Inflammatory macrophage treated with lipopolysaccharide for 1 hour (primary cell): ENCODE data around the gene LDLRAD3.
"Not testable (repeated sequence)": the region's sequence is repeated elsewhere in the genome, so short reads cannot be mapped to it uniquely, and the experiment has no call there.

Experiments used
- DNase-seq, 2 donors: peaks; one replicate each; pipeline ENCODE4 v3.0.0-alpha.2; 2020 to 2022

LDLRAD3 gene, protein sequence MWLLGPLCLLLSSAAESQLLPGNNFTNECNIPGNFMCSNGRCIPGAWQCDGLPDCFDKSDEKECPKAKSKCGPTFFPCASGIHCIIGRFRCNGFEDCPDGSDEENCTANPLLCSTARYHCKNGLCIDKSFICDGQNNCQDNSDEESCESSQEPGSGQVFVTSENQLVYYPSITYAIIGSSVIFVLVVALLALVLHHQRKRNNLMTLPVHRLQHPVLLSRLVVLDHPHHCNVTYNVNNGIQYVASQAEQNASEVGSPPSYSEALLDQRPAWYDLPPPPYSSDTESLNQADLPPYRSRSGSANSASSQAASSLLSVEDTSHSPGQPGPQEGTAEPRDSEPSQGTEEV

DNA sequence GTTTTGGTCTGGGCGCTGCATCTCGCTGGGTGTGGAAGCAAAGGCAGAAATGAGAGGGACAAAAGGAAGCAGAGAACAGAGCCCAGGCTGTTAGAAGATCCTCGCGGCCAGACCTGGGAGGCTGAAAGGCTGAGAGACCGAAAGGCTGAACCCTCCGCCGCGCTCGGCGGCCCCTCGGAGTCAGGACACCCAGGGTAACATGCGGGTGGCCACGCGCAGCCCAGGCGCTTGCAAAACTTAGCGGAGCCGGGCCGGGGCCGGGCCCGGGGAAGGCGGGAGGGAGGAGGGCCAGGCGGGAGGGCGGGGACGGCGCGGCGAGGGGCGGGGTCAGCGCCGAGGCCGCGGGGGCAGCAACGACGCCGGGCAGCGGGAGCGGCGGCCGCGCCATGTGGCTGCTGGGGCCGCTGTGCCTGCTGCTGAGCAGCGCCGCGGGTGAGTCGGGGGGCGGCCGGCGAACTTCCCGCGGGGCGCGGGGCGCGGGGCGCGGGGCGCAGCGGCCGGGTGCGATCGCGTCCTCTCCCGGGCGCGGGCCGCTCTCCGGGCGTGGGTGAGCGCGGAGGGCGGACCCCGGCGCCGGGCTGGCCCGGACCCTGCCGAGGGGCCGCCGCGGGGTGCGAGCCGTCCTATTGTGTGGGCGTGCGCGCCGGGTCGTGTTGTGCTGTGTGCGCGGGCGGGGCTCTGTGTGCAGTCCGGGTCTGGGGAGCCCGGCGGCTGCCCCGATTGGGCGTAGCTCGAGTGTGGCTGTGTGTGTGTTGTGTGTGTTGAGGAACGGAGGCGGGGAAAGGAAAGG, at the start of gene LDLRAD3:
Gene LDLRAD3, plus strand, starts transcription at position 350 of the 790 bp plus-strand sequence. Its CDS starts 37 bp downstream, at position 387.
- DNase-seq, result peak; percentile 61 to 79

DNA sequence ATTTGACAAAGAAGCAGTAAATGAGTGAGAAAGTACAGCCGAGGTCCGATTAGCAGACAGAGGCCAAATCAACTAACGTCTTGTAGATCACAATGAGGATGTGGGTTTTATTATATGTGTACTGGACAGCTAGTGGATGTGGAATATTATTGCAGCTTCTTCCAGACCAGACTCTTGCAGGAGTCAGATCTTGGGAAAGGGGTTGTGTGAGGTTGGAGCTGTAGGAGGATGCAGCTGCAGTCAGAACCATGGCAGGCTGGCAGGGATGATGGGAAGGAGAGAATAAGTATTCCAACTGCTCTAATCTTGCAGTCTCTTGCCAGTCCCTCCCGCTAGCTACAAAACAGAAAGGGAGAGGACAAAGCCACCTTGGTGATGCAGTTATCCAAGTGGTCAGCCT, 46.8 kb upstream of the LDLRAD3 start:
- no peak for DNase-seq

DNA sequence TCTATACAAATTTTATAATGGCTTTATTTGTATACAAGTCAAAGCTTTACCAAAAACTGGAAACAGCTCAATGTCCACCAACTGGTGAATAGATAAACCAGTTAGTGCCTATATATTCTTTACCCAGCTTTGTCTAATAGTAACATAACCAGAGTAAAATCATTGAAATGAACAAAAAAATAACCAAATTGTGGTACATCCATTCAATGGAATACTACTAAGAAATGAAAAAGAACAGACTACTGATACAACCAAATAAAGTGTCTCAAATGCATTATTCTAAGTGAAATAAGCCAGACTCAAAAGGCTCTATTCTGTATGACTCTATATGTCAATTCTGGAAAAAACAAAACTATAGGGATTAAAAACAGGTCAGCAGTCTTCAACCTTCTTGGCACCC, 40.9 kb upstream of the LDLRAD3 start:
- DNase-seq, result no peak

DNA sequence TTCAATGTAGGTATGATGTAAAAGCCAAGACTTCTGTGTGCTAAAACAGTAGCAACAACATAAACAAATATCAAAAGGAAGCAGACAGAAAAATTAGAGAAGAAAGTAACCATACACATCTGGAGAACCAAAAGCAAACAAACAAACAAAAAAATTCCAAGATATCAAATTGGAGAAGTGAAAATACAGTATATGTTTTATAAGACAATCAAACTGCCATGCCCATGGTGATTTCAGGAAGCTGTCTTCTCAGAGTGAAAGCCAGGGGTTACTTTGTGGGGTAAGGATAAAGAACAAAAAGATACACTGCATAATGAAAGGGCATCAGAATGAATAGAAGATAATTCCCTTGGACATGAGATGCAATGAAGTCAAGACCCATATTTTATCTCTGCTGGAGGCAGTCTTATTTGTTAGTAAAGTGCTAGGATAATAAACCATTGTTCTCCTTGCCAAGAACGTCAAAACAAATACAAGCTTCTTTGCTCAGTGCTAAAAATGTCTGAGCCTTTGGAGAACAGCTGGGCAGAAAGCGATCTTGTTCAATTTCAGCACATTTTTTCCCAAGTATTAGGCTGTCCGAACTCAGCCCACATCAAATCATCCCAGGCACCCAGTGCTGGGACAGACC, 38.1 kb upstream of the LDLRAD3 start:
- DNase-seq, result peak; percentile 37 to 43

DNA sequence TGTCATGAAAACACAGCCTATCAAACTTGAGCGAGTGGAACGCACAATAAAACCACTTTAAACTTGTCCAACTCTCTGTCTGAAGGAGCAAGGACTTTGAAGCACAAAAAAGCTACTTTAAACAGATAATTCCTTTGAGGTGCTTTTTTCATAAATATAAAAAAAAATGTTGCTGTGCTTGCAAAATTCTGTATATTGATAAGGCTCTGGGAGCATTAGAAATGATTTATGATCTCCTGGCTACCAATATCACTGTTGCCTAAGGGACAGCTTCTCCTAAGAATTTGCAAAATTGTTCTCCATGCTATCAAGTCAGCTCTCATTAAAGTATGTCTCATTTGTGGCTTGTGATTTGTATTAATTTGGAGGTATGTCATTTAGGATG, 37.6 kb upstream of the LDLRAD3 start:
- no peak for DNase-seq

DNA sequence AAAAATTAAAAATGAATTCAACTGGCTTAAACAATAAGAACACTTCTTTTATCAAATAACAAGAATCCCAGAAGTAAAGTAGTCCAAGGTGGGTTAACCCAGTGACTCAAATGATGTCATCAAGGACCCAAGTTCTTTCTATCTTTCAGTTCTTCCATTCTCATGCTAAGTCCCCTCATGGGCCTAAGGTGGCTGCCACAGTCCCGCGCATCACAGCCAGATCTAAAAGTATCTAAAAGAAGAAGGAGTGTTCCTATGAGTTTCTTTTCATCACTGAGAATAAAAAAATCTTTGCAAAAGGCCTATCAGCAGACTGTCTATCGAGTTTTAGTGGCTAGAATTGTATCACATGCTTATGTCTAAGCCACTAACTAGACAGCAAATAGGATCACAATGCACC, 37.2 kb upstream of the LDLRAD3 start:
- no peak for DNase-seq

DNA sequence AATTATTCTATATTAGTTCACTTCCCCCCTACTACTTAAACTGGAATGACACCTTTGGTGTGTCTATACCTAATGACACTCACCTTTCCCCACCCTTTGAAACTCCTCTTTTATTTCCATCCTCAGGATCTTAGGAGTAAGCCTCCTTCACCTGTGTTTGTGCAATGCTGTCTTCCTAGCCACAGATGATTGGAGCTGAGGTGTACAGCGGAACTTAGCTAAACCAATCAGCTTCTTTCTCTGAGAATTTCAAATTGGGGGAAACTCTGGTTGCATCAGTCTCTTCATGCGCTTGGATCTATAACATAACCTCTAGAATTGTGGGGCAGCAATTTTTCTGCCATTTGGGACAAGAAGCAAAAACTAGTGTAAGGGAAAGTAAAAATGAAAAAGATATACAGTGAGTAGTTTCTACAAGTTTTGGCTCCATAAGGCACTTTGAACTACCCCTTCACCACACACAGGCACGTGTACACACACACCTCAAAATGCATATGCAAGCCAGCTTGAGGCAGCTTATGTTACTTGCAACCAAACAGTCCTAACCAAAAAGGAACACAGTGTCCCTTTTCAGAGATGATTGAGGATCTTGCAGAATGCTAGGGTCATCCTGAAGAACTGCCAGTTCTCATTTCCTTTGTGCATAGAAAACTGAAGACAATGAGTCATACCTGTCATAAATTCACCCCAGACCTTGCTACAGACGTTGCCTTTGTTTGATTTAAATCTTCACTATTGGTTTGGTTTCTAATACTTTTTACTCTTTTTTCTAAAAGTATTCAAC, 36.0 kb upstream of the LDLRAD3 start:
- peak; percentile 58 to 65 for DNase-seq

DNA sequence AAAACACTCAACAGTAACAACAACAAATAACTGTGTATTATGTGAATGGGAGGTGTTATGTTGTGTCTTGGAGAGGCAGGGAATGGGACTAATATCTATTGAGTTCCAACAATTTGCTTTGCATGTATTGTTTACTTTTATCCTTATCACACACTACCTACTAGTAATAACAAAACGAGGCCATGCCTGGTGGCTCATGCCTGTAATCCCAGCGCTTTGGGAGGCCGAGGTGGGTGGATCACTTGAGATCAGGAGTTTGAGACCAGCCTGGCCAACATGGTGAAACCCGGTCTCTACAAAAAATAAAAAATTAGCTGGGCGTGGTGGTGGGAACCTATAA, 35.5 kb upstream of the LDLRAD3 start:
- DNase-seq, result not testable (repeated sequence)

DNA sequence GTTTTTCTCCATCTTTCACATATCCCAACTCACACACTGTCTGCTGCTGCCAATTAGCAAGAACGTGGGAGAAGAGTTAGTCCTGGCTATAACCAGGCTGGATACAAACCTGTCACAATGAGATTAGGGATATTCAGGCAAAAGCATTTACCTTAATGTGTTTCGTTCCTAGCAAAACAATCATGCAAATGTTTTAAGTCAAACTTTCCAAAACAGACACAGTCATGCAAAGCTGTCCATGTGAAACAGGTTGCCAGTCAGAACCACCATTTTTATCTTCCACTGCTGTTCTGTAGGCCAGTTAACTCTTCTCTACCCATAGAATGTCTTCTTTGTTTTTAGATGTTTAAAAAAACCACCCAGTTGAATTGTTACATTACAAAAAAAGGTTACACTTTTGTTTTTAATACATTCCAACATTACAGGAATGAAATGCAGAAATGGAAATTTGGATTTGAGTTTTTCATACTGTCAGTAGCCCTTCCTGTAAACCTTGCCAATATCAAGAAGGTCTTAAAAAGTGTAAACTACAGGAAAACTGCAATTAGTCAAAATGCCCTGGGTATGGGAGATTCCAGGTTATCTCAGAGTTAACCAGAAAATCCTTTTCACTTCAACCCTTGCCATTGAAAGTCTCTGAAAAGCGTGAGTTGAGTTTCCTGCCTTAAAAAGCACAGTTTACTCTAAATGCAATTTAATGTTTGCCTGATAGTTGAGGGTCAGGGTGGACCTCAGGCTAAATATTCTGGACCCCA, 34.2 kb upstream of the LDLRAD3 start:
- no peak for DNase-seq

DNA sequence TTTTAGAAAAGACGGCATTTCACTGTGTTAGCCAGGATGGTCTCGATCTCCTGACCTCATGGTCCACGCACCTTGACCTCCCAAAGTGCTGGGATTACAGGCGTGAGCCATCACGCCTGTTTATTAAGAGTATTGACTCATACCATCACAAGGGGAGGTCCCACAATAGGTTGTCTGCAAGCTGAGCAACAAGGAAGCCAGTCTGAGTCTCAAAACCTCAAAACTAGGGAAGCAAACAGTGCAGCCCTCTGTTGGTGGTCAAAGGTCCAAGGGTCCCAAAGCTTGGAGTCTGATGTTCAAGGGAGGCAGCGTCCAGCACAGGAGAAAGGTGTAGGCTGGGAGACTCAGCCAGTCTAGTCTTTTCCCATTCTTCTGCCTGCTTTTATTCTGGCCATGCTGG, 32.8 kb upstream of the LDLRAD3 start:
- DNase-seq, result no peak

DNA sequence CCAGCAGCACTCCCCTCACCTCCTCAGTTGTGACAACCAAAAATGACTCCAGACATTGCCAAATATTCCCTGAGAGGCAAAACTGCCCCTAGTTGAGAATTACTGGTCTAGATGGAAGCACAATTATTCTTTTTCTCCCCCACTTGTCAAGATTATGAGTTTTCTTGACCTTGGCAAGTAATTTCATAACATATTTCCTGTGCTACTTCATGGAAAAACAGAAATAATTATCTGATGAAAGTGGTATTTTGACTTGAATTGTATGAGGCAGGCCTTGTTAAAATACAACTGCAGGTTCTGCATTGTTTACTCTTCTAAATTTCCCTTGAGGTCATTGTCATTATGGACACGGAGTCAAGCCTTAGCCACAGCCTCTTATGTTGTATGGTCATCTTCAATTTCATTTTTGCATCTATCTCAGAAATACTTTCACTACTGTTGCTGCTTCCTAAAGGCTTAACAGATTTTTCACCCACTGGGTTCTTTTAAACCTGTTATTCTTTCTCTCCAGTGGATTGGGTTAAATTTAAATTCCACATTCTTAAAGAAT, 32.2 kb upstream of the LDLRAD3 start:
- no peak for DNase-seq

DNA sequence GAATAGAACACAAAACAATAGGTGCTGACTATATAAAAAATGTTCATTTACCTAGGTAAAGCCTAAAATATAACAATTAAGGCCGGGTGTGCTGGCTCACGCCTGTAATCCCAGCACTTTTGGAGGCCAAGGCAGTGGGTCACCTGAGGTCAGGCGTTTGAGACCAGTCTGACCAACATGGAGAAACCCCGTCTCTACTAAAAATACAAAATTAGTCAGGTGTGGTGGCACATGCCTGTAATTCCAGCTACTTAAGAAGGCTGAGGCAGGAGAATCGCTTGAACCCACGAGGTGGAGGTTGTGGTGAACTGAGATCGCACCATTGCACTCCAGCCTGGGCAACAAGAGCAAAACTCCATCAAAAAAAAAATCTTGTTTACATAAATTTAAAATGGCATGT, 31.4 kb upstream of the LDLRAD3 start:
- not testable (repeated sequence) for DNase-seq

DNA sequence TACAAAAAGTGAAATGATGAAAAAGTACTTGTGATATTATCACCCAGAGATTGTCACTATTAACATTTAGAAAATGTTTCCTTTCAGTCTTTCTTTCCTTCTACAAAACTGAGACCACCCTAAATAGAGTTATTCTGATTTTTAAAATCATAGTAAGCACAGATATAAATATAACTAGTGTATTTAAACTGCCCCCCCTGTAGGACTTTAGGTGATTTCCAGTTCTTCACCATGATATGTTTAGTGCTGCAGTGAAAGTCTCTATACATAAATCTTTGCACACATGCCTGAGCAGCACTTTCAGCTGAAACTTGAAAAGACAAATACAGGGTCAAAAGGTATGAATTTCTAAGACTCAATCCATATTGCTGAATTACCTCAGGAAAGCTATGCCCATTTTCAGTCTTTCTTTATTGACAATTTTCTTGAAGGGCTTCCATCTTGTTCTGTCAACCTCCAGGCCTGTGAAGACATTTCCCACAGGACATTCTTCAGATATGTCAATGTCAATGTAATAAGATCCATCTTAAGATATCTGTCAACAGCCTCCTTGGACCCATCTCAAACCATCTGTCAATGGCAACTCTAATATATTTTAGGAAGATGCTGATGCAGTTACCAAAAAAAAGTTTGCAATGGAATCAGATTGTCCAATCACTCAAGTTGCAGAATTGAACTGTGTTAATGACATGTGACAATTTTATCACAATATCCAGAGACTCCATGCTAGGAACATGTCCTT, 30.8 kb upstream of the LDLRAD3 start:
- no peak for DNase-seq

DNA sequence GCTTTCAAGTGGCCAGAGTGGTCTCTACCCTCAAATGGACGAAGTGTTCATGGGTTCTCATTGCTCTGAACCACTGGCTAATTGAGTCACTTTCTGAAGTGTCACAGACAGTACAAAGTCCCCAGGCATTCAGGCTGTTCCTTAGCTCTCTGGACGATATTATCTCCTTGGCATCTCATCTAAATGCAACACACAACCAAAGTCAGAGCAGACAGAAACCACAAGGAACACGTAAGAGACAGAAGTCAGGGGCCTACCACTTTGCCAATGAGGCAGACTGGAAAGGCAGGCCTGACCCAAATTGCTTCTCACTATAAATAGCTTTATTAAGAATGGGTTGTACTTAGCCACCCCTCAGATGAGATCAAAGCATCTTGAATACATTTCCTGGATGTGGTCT, 29.0 kb upstream of the LDLRAD3 start:
- DNase-seq, result no peak

DNA sequence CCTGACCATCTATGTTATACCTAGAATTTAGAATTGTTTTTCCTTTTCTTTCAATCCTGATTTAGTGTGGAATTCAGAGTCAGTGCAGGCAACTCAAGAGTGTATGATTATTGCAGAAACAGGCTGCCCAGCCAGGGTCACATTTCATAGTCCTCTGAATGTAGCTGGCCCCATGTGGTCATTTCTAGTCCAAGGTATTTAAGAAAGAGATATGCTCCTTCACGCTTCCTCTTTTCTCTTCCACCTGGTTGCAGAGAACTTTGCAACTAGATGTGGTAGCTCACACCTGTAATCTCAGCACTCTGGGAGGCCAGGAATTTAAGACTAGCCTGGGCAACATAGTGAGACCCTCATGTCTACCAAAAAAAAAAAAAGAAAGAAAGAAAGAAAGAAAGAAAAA, 27.6 kb upstream of the LDLRAD3 start:
- DNase-seq, result no peak

DNA sequence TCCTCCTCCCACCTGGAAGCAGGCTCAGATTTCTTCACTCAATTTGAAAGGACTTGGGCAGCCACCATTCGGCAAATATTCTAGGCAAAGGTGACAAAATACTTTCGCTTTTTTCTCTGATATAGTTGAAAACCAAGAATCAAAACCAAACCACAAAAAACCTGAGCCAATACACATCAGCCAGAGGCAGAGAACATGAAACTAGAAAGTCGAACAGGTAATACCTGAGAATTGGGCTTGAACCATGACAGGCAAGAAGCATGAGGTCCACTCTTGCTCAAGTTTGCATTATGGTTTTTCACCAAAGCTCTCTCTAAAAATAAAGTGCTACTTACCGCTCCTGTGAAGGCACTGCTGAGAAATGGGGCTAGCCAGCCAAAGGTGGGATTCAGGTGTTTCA, 26.2 kb upstream of the LDLRAD3 start:
- no peak for DNase-seq

DNA sequence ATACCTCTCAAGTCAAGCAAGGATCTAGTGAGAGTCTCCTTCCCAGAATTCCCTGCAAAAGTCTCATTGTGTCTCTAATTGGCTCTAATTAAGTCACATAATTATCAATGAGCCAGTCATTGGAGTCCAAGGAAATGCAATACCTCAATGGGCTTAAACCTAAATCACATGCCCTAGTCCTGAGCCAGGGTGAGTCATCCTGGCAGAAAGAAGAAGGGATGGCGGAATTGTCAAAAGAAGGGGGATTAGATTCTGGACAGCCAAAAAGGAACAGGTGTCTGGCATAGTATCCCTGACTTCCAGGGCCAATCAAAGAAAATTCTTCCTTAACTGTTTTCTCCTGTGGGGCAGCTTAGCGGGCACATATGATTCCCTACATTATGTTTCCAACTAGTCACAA, 25.1 kb upstream of the LDLRAD3 start:
- DNase-seq, result no peak

DNA sequence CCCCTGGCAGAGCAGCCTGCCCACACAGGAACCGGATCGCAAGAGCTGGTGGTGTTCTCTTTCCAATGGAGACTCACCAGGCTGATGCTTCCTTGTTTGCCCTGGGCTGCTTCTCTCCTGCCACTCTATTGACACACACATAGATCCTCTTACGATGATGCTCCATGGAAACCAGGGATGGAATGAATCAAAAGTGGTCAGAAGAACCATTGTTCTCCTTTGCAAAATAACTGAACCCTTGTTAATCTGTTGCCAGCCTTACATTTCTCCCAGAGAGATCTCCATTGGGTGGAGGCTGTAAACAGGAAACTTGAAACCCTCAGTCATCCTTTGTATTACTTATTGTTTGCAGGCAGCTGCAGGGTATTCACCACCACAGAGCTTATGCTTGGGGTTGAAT, 24.6 kb upstream of the LDLRAD3 start:
- DNase-seq, result no peak

DNA sequence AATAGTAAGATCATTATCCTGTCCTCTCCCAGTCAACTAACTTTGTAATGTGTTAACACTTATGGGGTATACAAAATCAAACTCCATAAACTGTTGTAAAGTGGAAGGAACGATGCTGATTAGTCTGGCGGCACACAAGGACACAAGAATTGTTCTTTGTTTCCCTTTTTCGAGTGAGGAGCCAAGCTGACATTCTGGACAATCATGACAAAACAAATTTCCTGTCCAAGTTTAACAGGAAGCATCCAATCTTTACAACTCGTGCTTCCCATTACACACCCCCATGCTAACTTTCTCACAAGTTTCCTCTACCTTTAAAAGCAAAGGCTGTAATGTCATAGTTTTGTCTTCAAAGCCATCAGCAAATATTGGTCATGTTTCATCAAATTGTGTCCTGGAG, 20.4 kb upstream of the LDLRAD3 start:
- peak in 1 of 2 donors; percentile 9 for DNase-seq

DNA sequence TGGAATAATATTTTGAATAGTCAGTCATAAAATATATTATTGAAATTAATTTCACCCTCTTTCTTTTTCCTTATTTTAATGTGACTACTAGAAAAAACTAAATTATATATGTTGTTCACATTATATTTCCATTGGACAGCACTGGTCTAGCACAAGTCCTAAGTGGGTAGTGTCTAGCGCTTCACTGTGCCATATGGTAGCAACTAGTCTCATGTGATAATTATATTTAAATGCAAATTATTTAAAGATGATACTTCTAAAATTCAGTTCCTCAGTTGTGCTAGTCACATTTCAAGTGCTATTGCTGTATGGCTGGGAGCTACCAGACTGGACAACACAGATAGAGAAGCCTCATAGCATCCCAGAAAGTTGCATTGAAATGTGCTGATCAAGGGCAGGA, 19.1 kb upstream of the LDLRAD3 start:
- DNase-seq, result no peak

DNA sequence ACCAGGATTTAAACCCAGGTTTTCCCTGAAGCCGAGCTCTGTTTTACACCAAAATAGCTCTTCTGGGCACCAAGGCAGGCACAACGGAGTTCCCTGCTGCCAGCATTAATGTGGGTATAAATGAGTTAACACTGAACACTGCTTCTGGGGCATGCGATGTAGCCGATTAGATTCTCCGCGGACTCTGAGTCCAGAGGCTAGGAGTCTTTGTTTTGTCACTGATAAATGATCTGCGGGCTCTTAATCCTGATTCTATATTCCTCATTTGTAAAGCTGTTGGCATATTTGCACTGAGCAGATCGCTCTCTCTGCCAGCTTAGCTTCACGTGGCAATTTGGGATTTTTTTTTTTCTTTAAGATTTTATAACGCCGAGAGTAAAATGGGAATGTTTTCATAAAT, 16.8 kb upstream of the LDLRAD3 start:
- DNase-seq, result no peak
